Memory B cell (primary cell): Measurements from ENCODE around the gene RNASE12.
A peak's percentile ranks its signal among the peaks of the same experiment; 100 is the strongest.
"Not testable (repeated sequence)": the region's sequence is repeated elsewhere in the genome, so short reads cannot be mapped to it uniquely, and the experiment has no call there.

Experiments
- ATAC-seq: fragments of 150-1000 bp; cut with Tn5 transposase; 2 replicates; pipeline ENCODE4 v1.10.0; 2021; ENCODE audit warnings: low read depth, mild to moderate bottlenecking, moderate library complexity
- DNase-seq, 2 donors: peaks; one replicate each; pipeline ENCODE4 v3.0.0; 2022; ENCODE audit warnings: low spot score in 2 of 2
- H3K27ac Mint-ChIP-seq: one replicate; pipeline ENCODE4 v1.8.0; 2022; ENCODE audit warnings: mild to moderate bottlenecking, moderate library complexity, mixed read lengths
- H3K27me3 Mint-ChIP-seq: one replicate; pipeline ENCODE4 v1.8.0; 2022; ENCODE audit warnings: mixed read lengths
- H3K36me3 Mint-ChIP-seq: one replicate; pipeline ENCODE4 v1.8.0; 2022; ENCODE audit warnings: mild to moderate bottlenecking, mixed read lengths
- H3K4me1 Mint-ChIP-seq: one replicate; pipeline ENCODE4 v1.8.0; 2022; ENCODE audit warnings: mixed read lengths
- H3K4me3 Mint-ChIP-seq: one replicate; pipeline ENCODE4 v1.8.0; 2022; ENCODE audit warnings: mild to moderate bottlenecking, moderate library complexity, mixed read lengths
- H3K9me3 Mint-ChIP-seq: one replicate; pipeline ENCODE4 v1.8.0; 2022; ENCODE audit warnings: mixed read lengths

RNASE12 gene

GRCh38 chr14:20620798-20621478, 29.8 kb upstream of the RNASE12 start:
- H3K27me3 Mint-ChIP-seq, result peaks cover 20% of the 10 kb centered on the region
- peaks cover 1% of the 10 kb centered on the region for H3K9me3 Mint-ChIP-seq
- ATAC-seq, result no peak
- no peaks in the 10 kb centered on the region for H3K36me3 Mint-ChIP-seq
- no peak overlapping the region for H3K4me3 Mint-ChIP-seq
- no peak overlapping the region for H3K27ac Mint-ChIP-seq
- H3K4me1 Mint-ChIP-seq, result peaks cover 33% of the 10 kb centered on the region
- DNase-seq, result no peak

- H3K4me1 Mint-ChIP-seq, result peaks cover 33% of the 10 kb centered on the region
- H3K27me3 Mint-ChIP-seq, result peaks cover 16% of the 10 kb centered on the region
- DNase-seq, H3K9me3 Mint-ChIP-seq, H3K27ac Mint-ChIP-seq, ATAC-seq, H3K36me3 Mint-ChIP-seq, H3K4me3 Mint-ChIP-seq: not testable (repeated sequence)
Observed at GRCh38 chr14:20619688-20620087, 28.5 kb upstream of the RNASE12 start.

DNA sequence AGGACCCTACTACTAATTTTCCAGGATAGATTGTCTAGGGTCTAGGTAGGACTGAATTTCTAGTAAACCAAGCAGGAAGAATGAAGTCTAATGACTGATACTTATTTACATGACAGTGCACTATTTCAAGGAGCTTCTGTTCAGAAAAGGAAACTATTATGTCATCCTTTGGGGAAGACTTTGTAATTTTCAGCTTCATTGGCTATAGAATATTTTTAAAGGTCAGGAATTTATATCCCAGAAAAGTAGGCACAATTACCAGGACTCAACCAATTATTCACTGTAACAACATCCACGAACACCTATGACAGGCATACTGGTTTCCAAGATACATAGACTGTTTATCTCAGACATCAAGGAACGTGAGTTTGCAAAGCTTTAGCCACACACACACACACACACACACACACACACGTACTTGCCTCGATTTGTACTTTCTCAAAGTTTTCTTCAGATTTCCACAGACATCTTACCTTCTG, 27.1 kb upstream of the RNASE12 start:
- Mint-ChIP-seq H3K4me3 (no peak overlapping the region), H3K36me3 (no peaks in the 10 kb centered on the region), H3K9me3 (no peaks in the 10 kb centered on the region), H3K27ac (no peak overlapping the region), H3K4me1 (peaks cover 24% of the 10 kb centered on the region), H3K27me3 (peaks cover 12% of the 10 kb centered on the region)
- no peak for DNase-seq
- ATAC-seq, result no peak

- DNase-seq (no peak), ATAC-seq (no peak)
- Mint-ChIP-seq H3K9me3 (no peaks in the 10 kb centered on the region), H3K4me3 (no peak overlapping the region), H3K4me1 (peaks cover 17% of the 10 kb centered on the region), H3K36me3 (no peaks in the 10 kb centered on the region), H3K27me3 (peaks cover 7% of the 10 kb centered on the region), H3K27ac (no peak overlapping the region)
Observed at GRCh38 chr14:20617138-20618003, 26.2 kb upstream of the RNASE12 start.

GRCh38 chr14:20615996-20616395, 24.8 kb upstream of the RNASE12 start:
- Mint-ChIP-seq H3K4me3 (no peak overlapping the region), H3K9me3 (no peaks in the 10 kb centered on the region), H3K27ac (no peak overlapping the region), H3K36me3 (no peaks in the 10 kb centered on the region), H3K27me3 (peaks cover 3% of the 10 kb centered on the region), H3K4me1 (peaks cover 15% of the 10 kb centered on the region)
- no peak for ATAC-seq
- DNase-seq, result no peak

- H3K36me3 Mint-ChIP-seq, result no peaks in the 10 kb centered on the region
- DNase-seq, result no peak
- no peak overlapping the region for H3K27ac Mint-ChIP-seq
- ATAC-seq, result no peak
- H3K4me3 Mint-ChIP-seq, result no peak overlapping the region
- peaks cover 15% of the 10 kb centered on the region for H3K4me1 Mint-ChIP-seq
- no peaks in the 10 kb centered on the region for H3K9me3 Mint-ChIP-seq
- H3K27me3 Mint-ChIP-seq, result peaks cover 3% of the 10 kb centered on the region
Observed at GRCh38 chr14:20614038-20614840, 23.1 kb upstream of the RNASE12 start.

GRCh38 chr14:20613094-20614037, 22.2 kb upstream of the RNASE12 start:
- Mint-ChIP-seq H3K27ac (no peak overlapping the region), H3K9me3 (no peaks in the 10 kb centered on the region), H3K36me3 (no peaks in the 10 kb centered on the region), H3K4me3 (no peak overlapping the region), H3K4me1 (peaks cover 10% of the 10 kb centered on the region), H3K27me3 (peaks cover 1% of the 10 kb centered on the region)
- ATAC-seq, result peak; percentile 69
- peak; percentile 82 to 88 for DNase-seq

DNA sequence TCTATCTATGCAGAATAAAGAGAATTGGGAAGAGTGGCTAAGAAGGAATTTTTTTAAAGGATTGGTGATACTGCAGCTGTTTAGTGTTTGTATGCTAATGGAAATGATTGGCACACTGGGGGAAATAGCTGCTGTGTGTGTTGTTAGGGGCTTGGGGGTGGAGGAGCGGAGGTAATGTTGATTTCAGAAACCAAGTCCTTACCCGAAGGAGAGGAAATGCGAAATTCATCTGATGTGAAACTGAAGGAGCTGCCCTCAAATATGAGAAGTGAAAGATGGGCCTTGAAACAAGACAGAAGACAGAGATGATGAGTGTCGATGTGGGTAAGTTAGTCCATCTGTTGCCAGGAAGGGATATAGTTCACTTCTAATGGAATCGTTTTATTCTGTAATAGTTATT, 21.2 kb upstream of the RNASE12 start:
- ATAC-seq (peak; percentile 56), DNase-seq (peak in 1 of 2 donors; percentile 57)

DNA sequence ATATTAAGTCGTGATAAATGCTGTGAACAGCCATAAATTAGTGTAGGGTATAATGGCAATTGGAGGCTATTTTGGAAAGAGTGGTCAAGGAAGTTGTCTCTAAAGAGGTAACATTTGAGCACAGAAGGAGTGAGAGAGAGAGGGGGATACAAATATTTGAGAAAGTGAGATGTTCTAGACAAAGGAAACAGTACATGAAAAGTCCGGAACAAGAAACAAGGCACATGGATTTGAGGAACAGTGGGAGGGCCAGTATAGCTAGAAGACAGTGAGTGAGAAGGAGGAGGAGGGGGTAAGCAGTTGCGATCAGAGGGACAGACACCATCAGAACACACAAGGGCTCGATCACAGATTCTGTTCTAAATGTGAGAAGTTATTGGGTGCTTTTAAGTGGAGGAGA, 20.1 kb upstream of the RNASE12 start:
- H3K36me3 Mint-ChIP-seq, result no peaks in the 10 kb centered on the region
- DNase-seq (no peak), ATAC-seq (no peak)
- peaks cover 7% of the 10 kb centered on the region for H3K4me1 Mint-ChIP-seq
- H3K4me3 Mint-ChIP-seq, result no peak overlapping the region
- no peaks in the 10 kb centered on the region for H3K9me3 Mint-ChIP-seq
- no peak overlapping the region for H3K27ac Mint-ChIP-seq
- H3K27me3 Mint-ChIP-seq, result peaks cover 1% of the 10 kb centered on the region

More for the DNA sequence above, 21.2 kb upstream of the RNASE12 start:
- no peak overlapping the region for H3K4me3 Mint-ChIP-seq
- H3K4me1 Mint-ChIP-seq, result peaks cover 7% of the 10 kb centered on the region
- H3K27me3 Mint-ChIP-seq, result peaks cover 1% of the 10 kb centered on the region
- no peaks in the 10 kb centered on the region for H3K36me3 Mint-ChIP-seq
- no peak overlapping the region for H3K27ac Mint-ChIP-seq
- no peaks in the 10 kb centered on the region for H3K9me3 Mint-ChIP-seq

GRCh38 chr14:20610002-20610765, 19.0 kb upstream of the RNASE12 start:
- Mint-ChIP-seq H3K27ac (no peak overlapping the region), H3K4me3 (no peak overlapping the region), H3K36me3 (no peaks in the 10 kb centered on the region), H3K4me1 (peaks cover 4% of the 10 kb centered on the region), H3K9me3 (no peaks in the 10 kb centered on the region), H3K27me3 (no peaks in the 10 kb centered on the region)
- ATAC-seq (peak; percentile 6), DNase-seq (peak; percentile 66 to 70)

GRCh38 chr14:20609215-20610001, 18.2 kb upstream of the RNASE12 start:
- peak; percentile 11 for ATAC-seq
- Mint-ChIP-seq H3K36me3 (no peaks in the 10 kb centered on the region), H3K27me3 (no peaks in the 10 kb centered on the region), H3K4me3 (no peak overlapping the region), H3K9me3 (no peaks in the 10 kb centered on the region), H3K27ac (no peak overlapping the region), H3K4me1 (peaks cover 4% of the 10 kb centered on the region)
- peak; percentile 67 to 81 for DNase-seq
